IMR-90 (cell line): Measurements from ENCODE around the gene TPSB2. TPM values are rescaled to one million over a fixed set of nuclear protein-coding genes. Genes with fewer than 3 reads are reported as not detected.

Experiments
- ATAC-seq: fragments of 200-7000 bp; cut with Tn5 transposase; 2 replicates; pipeline ENCODE4 v1.9.1; 2020; ENCODE audit warnings: low read depth, mild to moderate bottlenecking, moderate library complexity
- BruUV-seq: library from RNA; stranded (reverse); fragments of 400-500 nt; replicated peaks from 2 replicates; lab custom pipeline; 2021; lab: Mats Ljungman, UMichigan
- CTCF ChIA-PET: fragments of 300-600 bp; formaldehyde crosslinking; extraction: SDS; loops from one replicate; lab custom pipeline; 2021; ENCODE audit warnings: antibody characterized with exemption; lab: Yijun Ruan, JAX
- POLR2A ChIA-PET: fragments of 300-600 bp; sonication (Branson Sonifier 250); formaldehyde crosslinking; loops from one replicate; lab custom pipeline; 2022; ENCODE audit warnings: antibody characterized with exemption; ENCODE audit not compliant: unreplicated experiment; lab: Charles Lee
- DNase-seq: peaks from one replicate; pipeline ENCODE4 v3.0.0; 2013
- H2AFZ ChIP-seq: replicated peaks from 2 replicates; pipeline ENCODE3; 2013; ENCODE audit warnings: low read length, mild to moderate bottlenecking; ENCODE audit not compliant: poor library complexity
- H2AK5ac ChIP-seq: 2 replicates; pipeline ENCODE4 v1.6.1; 2013; ENCODE audit warnings: low read depth, low read length, inconsistent platforms
- H2AK9ac ChIP-seq: replicated peaks from 2 replicates; pipeline ENCODE3; 2013; ENCODE audit warnings: mild to moderate bottlenecking, low read depth, low read length, moderate library complexity; ENCODE audit not compliant: poor library complexity
- H2BK120ac ChIP-seq: 2 replicates; pipeline ENCODE4 v1.6.1; 2013; ENCODE audit warnings: low read depth, low read length, inconsistent platforms
- H2BK15ac ChIP-seq: 3 replicates; pipeline ENCODE4 v1.6.1; 2013; ENCODE audit warnings: low read depth, low read length, inconsistent platforms
- H2BK20ac ChIP-seq: 2 replicates; pipeline ENCODE4 v1.6.1; 2013; ENCODE audit warnings: low read depth, mild to moderate bottlenecking, inconsistent platforms, low read length, moderate library complexity
- H2BK5ac ChIP-seq: 2 replicates; pipeline ENCODE4 v1.6.1; 2013; ENCODE audit warnings: mild to moderate bottlenecking, low read depth, low read length, inconsistent platforms; ENCODE audit not compliant: poor library complexity, severe bottlenecking
- H3K14ac ChIP-seq: replicated peaks from 2 replicates; pipeline ENCODE4 v1.6.1; 2013; ENCODE audit warnings: low read depth, low read length, inconsistent platforms
- H3K18ac ChIP-seq: 2 replicates; pipeline ENCODE4 v1.6.1; 2013; ENCODE audit warnings: low read depth, low read length, control low read depth
- H3K23ac ChIP-seq: 2 replicates; pipeline ENCODE4 v1.6.1; 2013; ENCODE audit warnings: low read depth, low read length, inconsistent platforms
- H3K27ac ChIP-seq: 2 replicates; pipeline ENCODE4 v1.5.1; 2013; ENCODE audit warnings: mild to moderate bottlenecking, control low read depth, low read length; ENCODE audit not compliant: insufficient read depth
- H3K27me3 ChIP-seq: 2 replicates; pipeline ENCODE4 v1.6.1; 2013; ENCODE audit warnings: low read length; ENCODE audit not compliant: control insufficient read depth, insufficient read depth
- H3K36me3 ChIP-seq: 2 replicates; pipeline ENCODE4 v1.6.1; 2013; ENCODE audit warnings: low read length, mixed read lengths; ENCODE audit not compliant: control insufficient read depth, insufficient read depth
- H3K4ac ChIP-seq: 2 replicates; pipeline ENCODE4 v1.6.1; 2013; ENCODE audit warnings: low read depth, low read length, inconsistent platforms
- H3K4me1 ChIP-seq: 2 replicates; pipeline ENCODE4 v1.6.1; 2013; ENCODE audit warnings: low read length, mixed read lengths; ENCODE audit not compliant: control insufficient read depth, insufficient read depth
- H3K4me2 ChIP-seq: 2 replicates; pipeline ENCODE4 v1.6.1; 2013; ENCODE audit warnings: low read depth, mild to moderate bottlenecking, control low read depth, low read length, moderate library complexity
- H3K4me3 ChIP-seq: 2 replicates; pipeline ENCODE4 v1.5.1; 2013; ENCODE audit warnings: low read depth, mild to moderate bottlenecking, control low read depth, low read length, moderate library complexity; ENCODE audit not compliant: insufficient read depth
- H3K56ac ChIP-seq: 2 replicates; pipeline ENCODE4 v1.6.1; 2013; ENCODE audit warnings: low read length, inconsistent platforms; ENCODE audit not compliant: insufficient read depth; ENCODE audit errors: extremely low read depth
- H3K79me1 ChIP-seq, 2 experiments: 2 replicates each; pipeline ENCODE4 v1.6.1; 2013; ENCODE audit warnings: low read length in 2 of 2, inconsistent platforms in 1 of 2, low read depth in 1 of 2
- H3K9ac ChIP-seq: 2 replicates; pipeline ENCODE4 v1.6.1; 2013; ENCODE audit warnings: low read depth, low read length, control low read depth
- H3K9me1 ChIP-seq: 2 replicates; pipeline ENCODE4 v1.6.1; 2013; ENCODE audit warnings: low read length, inconsistent platforms; ENCODE audit not compliant: insufficient read depth
- H3K9me3 ChIP-seq: 2 replicates; pipeline ENCODE4 v1.6.1; 2013; ENCODE audit warnings: low read length; ENCODE audit not compliant: control insufficient read depth, insufficient read depth
- H4K20me1 ChIP-seq: 2 replicates; pipeline ENCODE4 v1.6.1; 2013; ENCODE audit warnings: low read length, inconsistent platforms; ENCODE audit not compliant: insufficient read depth
- H4K5ac ChIP-seq: 2 replicates; pipeline ENCODE4 v1.6.1; 2013; ENCODE audit warnings: mild to moderate bottlenecking, low read depth, low read length, control low read depth
- H4K8ac ChIP-seq, 2 experiments: 2 replicates each; pipeline ENCODE4 v1.6.1; 2013; ENCODE audit warnings: low read depth in 2 of 2, low read length in 2 of 2, control low read depth in 1 of 2, inconsistent platforms in 1 of 2
- H4K91ac ChIP-seq: 2 replicates; pipeline ENCODE4 v1.6.1; 2013; ENCODE audit warnings: low read depth, low read length, inconsistent platforms; ENCODE audit not compliant: insufficient read depth
- CEBPB ChIP-seq: IDR thresholded peaks from 2 replicates; pipeline ENCODE4 v1.6.1; 2012; ENCODE audit warnings: low read depth, low read length, improper control_type of control experiment
- FOS ChIP-seq: fragments of 150-350 bp; IDR thresholded peaks from 2 replicates; pipeline ENCODE4 v1.6.1; 2016; ENCODE audit warnings: low read depth, low read length
- MAFK ChIP-seq: IDR thresholded peaks from 2 replicates; pipeline ENCODE4 v1.6.1; 2012; ENCODE audit warnings: low read depth, low read length, improper control_type of control experiment
- MAZ ChIP-seq: IDR thresholded peaks from 2 replicates; pipeline ENCODE4 v1.6.1; 2012; ENCODE audit warnings: low read depth, mild to moderate bottlenecking, low read length, improper control_type of control experiment, moderate library complexity, borderline replicate concordance
- NFE2L2 ChIP-seq: fragments of 150-350 bp; IDR thresholded peaks from 2 replicates; pipeline ENCODE4 v1.6.1; 2016; ENCODE audit warnings: low read depth, mild to moderate bottlenecking, low read length
- RCOR1 ChIP-seq: IDR thresholded peaks from 2 replicates; pipeline ENCODE4 v1.6.1; 2012; ENCODE audit warnings: mild to moderate bottlenecking, low read length, improper control_type of control experiment; ENCODE audit not compliant: insufficient replicate concordance
- RFX5 ChIP-seq: IDR thresholded peaks from 2 replicates; pipeline ENCODE4 v1.8.0; 2012; ENCODE audit warnings: low read depth, mild to moderate bottlenecking, low read length, moderate library complexity
- WGBS, 2 experiments: methylation state at CpG; one replicate each; pipeline versions ENCODE4 v1.1.5 to v1.1.7; 2013; ENCODE audit warnings: missing lambda C conversion rate in 2 of 2; ENCODE audit not compliant: insufficient read length in 1 of 2; ENCODE audit errors: extremely low coverage in 2 of 2; 5-methylcytosine and 5-hydroxymethylcytosine counted together
- dilution Hi-C: fragments of 300-500 bp; cut with HindIII; formaldehyde crosslinking; loops from one replicate; pipeline ENCODE4 v1.14.3; 2018; ENCODE audit warnings: low sequenced_read_pairs; ENCODE audit not compliant: unreplicated experiment
- in situ Hi-C: fragments of 300-500 bp; cut with MboI; formaldehyde crosslinking; loops from 3 replicates; pipeline ENCODE4 v1.14.3; 2019; ENCODE audit warnings: low sequenced_read_pairs, inconsistent platforms, mixed read lengths
- intact Hi-C: fragments of 100-400 bp; cut with micrococcal nuclease; formaldehyde crosslinking; loops from 2 replicates; pipeline ENCODE4 v1.10.0; 2022
- polyA plus RNA-seq, 3 experiments: library from polyadenylated mRNA; depleted of rRNA; stranded (reverse); fragments of >200 nt; gene quantifications; 2 replicates each; pipeline ENCODE4 v1.2.3, GENCODE V29; 2012; ENCODE audit warnings: low replicate concordance in 1 of 3
- total RNA-seq: library from RNA; depleted of rRNA; stranded (reverse); fragments of >200 nt; gene quantifications from 2 replicates; pipeline ENCODE4 v1.2.3, GENCODE V29; 2012
- TF ChIP-seq, protein P1 (sequence below): fragments of 150-350 bp; IDR thresholded peaks from 2 replicates; pipeline ENCODE4 v1.6.1; 2017; ENCODE audit warnings: mild to moderate bottlenecking, antibody characterized with exemption, low read length, low read depth

The TPSB2 gene
- total and polyA plus RNA-seq, 2 of the 4 experiments (the other 2 are of a cell fraction), result not detected

DNA sequence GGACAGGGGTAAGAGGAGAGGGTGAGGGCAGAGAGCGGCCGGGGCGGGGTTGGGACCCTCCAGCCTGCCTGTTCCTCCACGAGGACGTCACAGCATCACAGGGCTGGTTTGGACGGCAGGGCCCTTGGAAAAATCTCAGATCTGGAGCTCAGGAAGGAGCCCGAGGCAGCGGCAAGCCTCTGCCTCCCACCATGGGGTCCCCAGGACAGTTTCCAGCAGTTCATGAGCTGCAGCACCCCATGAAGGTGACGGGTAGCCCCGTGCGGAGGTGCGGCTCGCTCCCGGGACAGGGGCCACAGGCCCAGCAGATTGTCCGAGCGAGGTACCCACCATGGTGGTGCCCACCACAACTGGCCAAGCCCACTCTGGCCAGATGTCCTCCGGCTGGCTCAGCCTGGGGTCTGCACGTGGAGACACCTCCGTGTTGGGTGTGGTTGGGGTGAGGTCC is 47.2 kb upstream of the TPSB2 start:
- intact Hi-C loops (no loop called here), dilution Hi-C loops (no loop called here), in situ Hi-C loops (no loop called here)
- H2BK5ac ChIP-seq, result no peak overlapping the region
- peaks cover 2% of the 10 kb centered on the region; the same call in 1 of the 2 replicates for H3K9me3 ChIP-seq
- no TSS peak for BruUV-seq
- H4K8ac ChIP-seq, result no peak overlapping the region
- no peak overlapping the region for H3K4me3 ChIP-seq
- H3K4me2 ChIP-seq, result no peak overlapping the region
- H2AFZ ChIP-seq, result no peak overlapping the region
- no peaks in the 10 kb centered on the region for H3K9me1 ChIP-seq
- no peak overlapping the region for H2AK9ac ChIP-seq
- no peaks in the 10 kb centered on the region for H3K36me3 ChIP-seq
- H3K56ac ChIP-seq, result no peak overlapping the region
- no peak overlapping the region for H2AK5ac ChIP-seq
- no peaks in the 10 kb centered on the region for H3K79me1 ChIP-seq
- no peak overlapping the region for H3K27ac ChIP-seq
- H3K9ac ChIP-seq, result no peak overlapping the region
- H3K14ac ChIP-seq, result no peak overlapping the region
- H4K91ac ChIP-seq, result no peak overlapping the region
- no peak overlapping the region for H2BK20ac ChIP-seq
- CTCF ChIA-PET, result no interaction called here
- no peak overlapping the region for H2BK15ac ChIP-seq
- no peak overlapping the region for H3K23ac ChIP-seq
- H3K4me1 ChIP-seq, result no peaks in the 10 kb centered on the region
- no peaks in the 10 kb centered on the region for H4K20me1 ChIP-seq
- POLR2A ChIA-PET, result no interaction called here
- no peak for DNase-seq
- H4K5ac ChIP-seq, result no peak overlapping the region
- H3K27me3 ChIP-seq, result peaks cover 58% of the 10 kb centered on the region
- H3K18ac ChIP-seq, result no peak overlapping the region
- TF ChIP-seq MAZ (no peak), RFX5 (no peak), RCOR1 (no peak), MAFK (no peak), FOS (no peak), NFE2L2 (no peak), CEBPB (no peak)
- TF ChIP-seq, protein P1, sequence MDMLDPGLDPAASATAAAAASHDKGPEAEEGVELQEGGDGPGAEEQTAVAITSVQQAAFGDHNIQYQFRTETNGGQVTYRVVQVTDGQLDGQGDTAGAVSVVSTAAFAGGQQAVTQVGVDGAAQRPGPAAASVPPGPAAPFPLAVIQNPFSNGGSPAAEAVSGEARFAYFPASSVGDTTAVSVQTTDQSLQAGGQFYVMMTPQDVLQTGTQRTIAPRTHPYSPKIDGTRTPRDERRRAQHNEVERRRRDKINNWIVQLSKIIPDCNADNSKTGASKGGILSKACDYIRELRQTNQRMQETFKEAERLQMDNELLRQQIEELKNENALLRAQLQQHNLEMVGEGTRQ, result no peak
- no peak overlapping the region for H2BK120ac ChIP-seq
- ATAC-seq, result no peak
- WGBS, 2 experiments, result no CpG with 5 or more reads among the region's 19 CpGs
- H3K4ac ChIP-seq, result no peak overlapping the region
